GM23248 (cell line): ENCODE data around the gene OXSR1. TPM values are rescaled to one million over a fixed set of nuclear protein-coding genes. Genes with fewer than 3 reads are reported as not detected.

Experiments used
- DNase-seq: peaks from one replicate; pipeline ENCODE4 v3.0.0-alpha.2; 2015
- H2AFZ ChIP-seq: fragments of 200-600 bp; sonication (generic); 2 replicates; pipeline ENCODE4 v1.6.1; 2016; ENCODE audit warnings: antibody characterized with exemption
- H3F3A ChIP-seq: fragments of 200-600 bp; sonication (generic); 2 replicates; pipeline ENCODE4 v1.6.1; 2016; ENCODE audit warnings: mild to moderate bottlenecking, antibody characterized with exemption, mixed run types; ENCODE audit not compliant: insufficient read depth
- H3K27ac ChIP-seq: fragments of 200-600 bp; sonication (generic); 2 replicates; pipeline ENCODE4 v1.5.1; 2016; ENCODE audit warnings: mild to moderate bottlenecking
- H3K27me3 ChIP-seq: fragments of 200-600 bp; sonication (generic); replicated peaks from 2 replicates; pipeline ENCODE4 v1.6.1; 2016; ENCODE audit warnings: mild to moderate bottlenecking; ENCODE audit not compliant: insufficient read depth
- H3K36me3 ChIP-seq: fragments of 200-600 bp; sonication (generic); 2 replicates; pipeline ENCODE4 v1.6.1; 2016; ENCODE audit warnings: low read depth, mild to moderate bottlenecking
- H3K4me1 ChIP-seq: fragments of 200-600 bp; sonication (generic); 2 replicates; pipeline ENCODE4 v1.6.1; 2016; ENCODE audit warnings: mild to moderate bottlenecking; ENCODE audit not compliant: insufficient read depth
- H3K4me2 ChIP-seq: fragments of 200-600 bp; sonication (generic); one replicate; pipeline ENCODE4 v1.6.1; 2016; ENCODE audit warnings: mild to moderate bottlenecking; ENCODE audit not compliant: unreplicated experiment
- H3K4me3 ChIP-seq: fragments of 200-600 bp; sonication (generic); 2 replicates; pipeline ENCODE4 v1.5.1; 2016; ENCODE audit warnings: mild to moderate bottlenecking
- H3K79me2 ChIP-seq: fragments of 200-600 bp; sonication (generic); 2 replicates; pipeline ENCODE4 v1.6.1; 2016; ENCODE audit warnings: mild to moderate bottlenecking; ENCODE audit not compliant: insufficient read depth
- H3K9ac ChIP-seq: fragments of 200-600 bp; sonication (generic); 2 replicates; pipeline ENCODE4 v1.6.1; 2016; ENCODE audit warnings: mild to moderate bottlenecking
- H3K9me2 ChIP-seq: fragments of 200-600 bp; sonication (generic); 2 replicates; pipeline ENCODE4 v1.6.1; 2016; ENCODE audit warnings: mixed run types, mild to moderate bottlenecking, moderate library complexity; ENCODE audit not compliant: insufficient read depth
- H3K9me3 ChIP-seq: fragments of 200-600 bp; sonication (generic); one replicate; pipeline ENCODE4 v1.6.1; 2017; ENCODE audit warnings: low read depth
- H4K20me1 ChIP-seq: fragments of 200-600 bp; sonication (generic); 2 replicates; pipeline ENCODE4 v1.6.0; 2016; ENCODE audit not compliant: insufficient read depth
- EZH2 ChIP-seq: fragments of 200-600 bp; sonication (generic); IDR thresholded peaks from 2 replicates; pipeline ENCODE4 v1.6.1; 2018; ENCODE audit warnings: antibody characterized with exemption, mild to moderate bottlenecking; ENCODE audit not compliant: insufficient read depth, poor library complexity, severe bottlenecking
- EZH2phosphoT487 ChIP-seq: fragments of 200-600 bp; sonication (generic); IDR thresholded peaks from 2 replicates; pipeline ENCODE4 v1.6.1; 2018; ENCODE audit warnings: antibody characterized with exemption, moderate library complexity, mild to moderate bottlenecking, low read depth; ENCODE audit not compliant: insufficient read depth
- WGBS, 2 experiments: methylation state at CpG; one replicate each; pipeline ENCODE4 v1.1.6; 2015 to 2017; ENCODE audit warnings: low lambda C conversion rate in 2 of 2, low coverage in 1 of 2; ENCODE audit errors: missing lambda C conversion rate in 2 of 2; 5-methylcytosine and 5-hydroxymethylcytosine counted together
- in situ Hi-C: fragments of 300-500 bp; cut with MboI; formaldehyde crosslinking; loops from 2 replicates; pipeline ENCODE4 v1.15.0; 2020
- polyA plus RNA-seq: library from polyadenylated mRNA; unstranded; fragments of >200 nt; fragmentation: Nextera tagmentation; extraction: Ambion mirVana; gene quantifications from 2 replicates; pipeline ENCODE4 v1.2.1, GENCODE V29; 2016
- total RNA-seq: library from RNA; depleted of rRNA; stranded (reverse); fragments of >200 nt; shearing (Covaris generic); gene quantifications from 2 replicates; pipeline ENCODE4 v1.2.3, GENCODE V29; 2014

Gene OXSR1
- total and polyA plus RNA-seq, 2 experiments from 2014 or later, result 17.1 to 29.5 TPM

DNA sequence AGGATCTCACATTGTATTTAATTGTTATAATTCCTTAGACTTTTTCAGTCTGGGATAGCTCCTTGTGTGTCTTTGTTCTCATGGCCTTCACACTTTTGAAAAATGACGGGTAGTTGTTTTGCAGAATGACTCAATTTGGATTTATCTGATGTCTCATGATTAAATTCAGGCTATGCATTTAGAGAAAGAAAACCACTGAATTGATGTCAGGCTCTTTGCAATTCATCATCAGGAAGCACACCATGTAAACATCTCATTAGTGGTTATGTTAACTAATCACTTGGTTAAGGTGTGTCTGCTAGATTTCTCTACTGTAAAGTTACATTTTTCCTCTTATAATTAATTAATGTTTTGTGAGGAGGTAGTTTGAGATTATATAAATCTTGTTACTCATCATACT lies 92.2 kb downstream of the OXSR1 start:
- no peaks in the 10 kb centered on the region for H4K20me1 ChIP-seq
- no peak overlapping the region for H3K9ac ChIP-seq
- no peaks in the 10 kb centered on the region for H3K27me3 ChIP-seq
- peaks cover 35% of the 10 kb centered on the region for H3K36me3 ChIP-seq
- no peaks in the 10 kb centered on the region for H3K79me2 ChIP-seq
- H3K4me3 ChIP-seq, result no peak overlapping the region
- in situ Hi-C loops, result no loop called here
- H3K4me1 ChIP-seq, result peaks cover 7% of the 10 kb centered on the region
- H3K9me2 ChIP-seq, result no peaks in the 10 kb centered on the region
- TF ChIP-seq EZH2 (no peak), EZH2phosphoT487 (0 out of 2 replicates have a peak, but pooled peaks have one; percentile 44)
- H3K4me2 ChIP-seq, result no peak overlapping the region
- H3K9me3 ChIP-seq, result no peaks in the 10 kb centered on the region
- no peak overlapping the region for H2AFZ ChIP-seq
- no peak overlapping the region for H3K27ac ChIP-seq
- peak; percentile 29 for DNase-seq
- 24 to 30% methylated on average over 1 of the region's 1 CpG for WGBS, 2 experiments
- no peaks in the 10 kb centered on the region for H3F3A ChIP-seq

DNA sequence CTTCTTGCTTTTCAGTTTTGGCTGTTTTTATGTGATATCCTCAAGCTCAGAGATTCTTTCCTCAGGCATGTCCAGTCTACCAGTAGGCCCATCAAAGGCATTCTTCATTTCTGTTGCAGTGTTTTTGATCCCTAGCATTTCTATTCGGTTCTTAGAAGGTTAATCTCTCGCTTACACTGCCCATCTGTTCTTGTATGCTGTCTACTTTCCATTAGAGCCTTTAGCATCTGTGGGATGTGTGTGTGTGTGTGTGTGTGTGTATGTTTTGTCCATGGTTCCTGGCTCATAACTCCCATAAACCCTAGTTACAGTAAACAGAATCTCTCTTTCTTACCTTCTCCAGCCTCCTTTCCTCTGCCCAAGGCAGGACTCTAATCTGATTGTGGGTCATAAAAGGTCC lies 95.1 kb downstream of the OXSR1 start:
- no peaks in the 10 kb centered on the region for H3K79me2 ChIP-seq
- in situ Hi-C loops, result no loop called here
- no peaks in the 10 kb centered on the region for H3F3A ChIP-seq
- no peak for DNase-seq
- H4K20me1 ChIP-seq, result no peaks in the 10 kb centered on the region
- H3K4me2 ChIP-seq, result no peak overlapping the region
- no peak overlapping the region for H2AFZ ChIP-seq
- H3K4me3 ChIP-seq, result no peak overlapping the region
- TF ChIP-seq EZH2phosphoT487 (no peak), EZH2 (no peak)
- H3K4me1 ChIP-seq, result peaks cover 7% of the 10 kb centered on the region
- no peak overlapping the region for H3K9ac ChIP-seq
- H3K27ac ChIP-seq, result no peak overlapping the region
- 0 out of 2 replicates have a peak, but pooled peaks cover 15% of the 10 kb centered on the region for H3K36me3 ChIP-seq
- WGBS, 2 experiments, result 93 to 98% methylated on average over 2 of the region's 2 CpGs
- no peaks in the 10 kb centered on the region for H3K27me3 ChIP-seq
- no peaks in the 10 kb centered on the region for H3K9me2 ChIP-seq
- H3K9me3 ChIP-seq, result no peaks in the 10 kb centered on the region

DNA sequence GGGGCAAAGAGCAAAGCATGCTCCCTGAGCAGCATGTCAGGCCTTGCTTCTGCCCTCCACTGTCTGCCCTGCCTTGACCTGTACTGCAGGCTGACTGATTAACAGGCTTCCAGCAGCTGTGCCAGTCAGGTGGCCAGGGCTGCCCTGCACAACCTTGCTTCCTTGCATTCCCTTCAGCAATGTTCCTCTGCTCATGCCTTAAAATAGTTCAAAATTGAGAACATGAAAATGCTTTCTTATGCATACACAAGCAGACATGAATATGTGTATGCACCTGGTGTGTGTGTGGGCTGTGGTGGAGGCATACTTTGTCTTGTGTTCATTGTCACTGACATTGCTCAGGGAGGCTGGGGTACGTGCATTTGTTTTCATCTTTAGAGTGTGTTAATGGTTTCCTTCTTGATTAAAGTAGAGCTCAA lies 99.0 kb downstream of the OXSR1 start:
- Histone ChIP-seq H2AFZ (no peak overlapping the region), H3K4me3 (no peak overlapping the region), H3K4me2 (no peak overlapping the region), H3K79me2 (no peaks in the 10 kb centered on the region), H3F3A (no peaks in the 10 kb centered on the region), H3K27ac (no peak overlapping the region), H3K9me2 (no peaks in the 10 kb centered on the region), H3K9me3 (no peaks in the 10 kb centered on the region), H3K4me1 (no peaks in the 10 kb centered on the region), H3K27me3 (no peaks in the 10 kb centered on the region), H3K36me3 (0 out of 2 replicates have a peak, but pooled peaks cover 9% of the 10 kb centered on the region), H4K20me1 (no peaks in the 10 kb centered on the region), H3K9ac (no peak overlapping the region)
- 0 to 5% methylated on average over 1 of the region's 1 CpG for WGBS, 2 experiments
- in situ Hi-C loops, result no loop called here
- DNase-seq, result no peak
- TF ChIP-seq EZH2phosphoT487 (no peak), EZH2 (no peak)

DNA sequence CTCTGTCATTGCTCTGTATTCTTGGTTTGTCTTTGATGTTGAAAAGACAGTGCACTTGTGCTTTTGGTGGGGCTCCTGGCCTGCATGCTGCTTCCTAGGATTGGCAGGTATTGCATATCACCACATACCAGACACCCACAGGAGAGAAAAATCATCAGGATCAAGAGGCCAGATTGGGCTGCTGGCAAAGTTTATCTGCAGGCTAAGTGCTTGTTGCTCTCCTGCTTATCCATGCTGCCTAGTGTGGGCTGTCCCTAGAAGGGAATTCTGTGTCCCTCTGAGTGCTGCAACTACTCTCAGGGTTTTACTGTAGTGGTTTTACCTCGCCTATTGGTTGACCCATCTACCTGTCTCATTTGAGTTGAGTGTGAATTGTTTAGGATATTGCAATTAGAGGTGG lies 99.4 kb downstream of the OXSR1 start:
- H3K27me3 ChIP-seq, result no peaks in the 10 kb centered on the region
- H3K9ac ChIP-seq, result no peak overlapping the region
- no peak for DNase-seq
- no peak overlapping the region for H3K27ac ChIP-seq
- no peak overlapping the region for H2AFZ ChIP-seq
- H3K4me3 ChIP-seq, result no peak overlapping the region
- 90 to 100% methylated on average over 1 of the region's 1 CpG for WGBS, 2 experiments
- no peak for TF ChIP-seq EZH2
- no peak for TF ChIP-seq EZH2phosphoT487
- no peaks in the 10 kb centered on the region for H3K4me1 ChIP-seq
- no peaks in the 10 kb centered on the region for H4K20me1 ChIP-seq
- in situ Hi-C loops, result no loop called here
- no peaks in the 10 kb centered on the region for H3K79me2 ChIP-seq
- 0 out of 2 replicates have a peak, but pooled peaks cover 9% of the 10 kb centered on the region for H3K36me3 ChIP-seq
- no peaks in the 10 kb centered on the region for H3K9me3 ChIP-seq
- H3K9me2 ChIP-seq, result no peaks in the 10 kb centered on the region
- H3K4me2 ChIP-seq, result no peak overlapping the region
- no peaks in the 10 kb centered on the region for H3F3A ChIP-seq
